GM18508 (cell line): Measurements from ENCODE around the gene ASPHD2.

ENCODE experiments used
- ATAC-seq: cut with Tn5 transposase; IDR thresholded peaks from one replicate; pipeline ENCODE4 v1.9.1; 2021; ENCODE audit warnings: moderate number of reproducible peaks; ENCODE audit not compliant: insufficient read depth, unreplicated experiment

The ASPHD2 gene

DNA sequence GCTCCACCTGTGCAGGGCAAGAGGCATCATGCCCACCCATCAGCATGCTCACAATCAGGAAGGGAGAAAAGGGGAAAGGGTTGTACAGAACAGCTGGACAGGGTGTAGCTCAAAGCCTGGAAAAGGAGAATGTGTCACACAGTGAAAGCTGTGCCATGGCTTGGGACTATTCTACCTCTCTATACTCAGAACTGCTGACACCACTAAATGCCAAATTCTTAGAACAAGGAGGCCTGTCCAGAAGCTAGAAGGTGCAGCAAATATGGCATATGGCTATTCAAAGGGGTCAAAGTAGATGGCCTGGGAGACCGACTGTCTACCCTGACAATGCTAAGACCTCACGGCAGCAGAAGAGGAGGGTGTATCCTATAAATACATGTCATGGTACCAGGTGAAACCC, 41.7 kb downstream of the ASPHD2 start:
- no peak for ATAC-seq

DNA sequence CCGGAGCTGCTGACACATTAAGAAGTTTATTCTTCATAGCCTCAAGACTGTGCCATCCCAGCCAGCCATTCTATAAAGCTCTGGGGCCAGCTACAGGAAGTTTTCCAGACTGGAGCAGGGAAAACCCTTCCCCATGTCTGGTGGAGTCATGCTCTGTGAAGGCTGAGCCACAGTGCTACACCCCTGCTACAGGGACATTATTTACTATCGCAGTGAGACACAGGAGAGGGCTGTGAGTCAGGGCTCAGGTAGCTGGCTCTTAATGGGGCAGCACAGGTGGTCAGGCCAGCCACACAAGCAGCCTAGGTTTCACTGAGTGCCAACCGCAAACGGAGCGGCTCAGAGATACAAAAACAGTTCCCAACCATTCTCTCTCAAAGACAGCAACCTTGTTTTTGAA, 42.5 kb downstream of the ASPHD2 start:
- ATAC-seq = no peak

DNA sequence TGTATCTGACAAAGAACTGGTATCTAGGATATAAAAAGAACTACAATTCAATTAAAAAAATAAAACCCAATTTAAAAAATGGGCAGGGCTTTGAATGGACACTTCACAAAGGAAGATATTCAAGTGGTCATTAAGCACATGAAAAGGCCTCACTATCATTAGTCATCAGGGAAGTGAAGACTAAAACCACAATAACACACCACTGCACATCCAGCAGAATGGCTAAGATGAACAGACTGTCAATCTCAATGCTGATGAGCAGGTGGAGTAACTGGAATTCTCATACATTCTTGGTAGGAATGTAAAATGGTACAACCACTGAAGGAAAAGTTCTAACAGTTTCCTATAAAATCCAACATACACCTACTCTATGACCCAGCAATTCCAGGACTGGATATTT, 45.6 kb downstream of the ASPHD2 start:
- ATAC-seq = no peak

DNA sequence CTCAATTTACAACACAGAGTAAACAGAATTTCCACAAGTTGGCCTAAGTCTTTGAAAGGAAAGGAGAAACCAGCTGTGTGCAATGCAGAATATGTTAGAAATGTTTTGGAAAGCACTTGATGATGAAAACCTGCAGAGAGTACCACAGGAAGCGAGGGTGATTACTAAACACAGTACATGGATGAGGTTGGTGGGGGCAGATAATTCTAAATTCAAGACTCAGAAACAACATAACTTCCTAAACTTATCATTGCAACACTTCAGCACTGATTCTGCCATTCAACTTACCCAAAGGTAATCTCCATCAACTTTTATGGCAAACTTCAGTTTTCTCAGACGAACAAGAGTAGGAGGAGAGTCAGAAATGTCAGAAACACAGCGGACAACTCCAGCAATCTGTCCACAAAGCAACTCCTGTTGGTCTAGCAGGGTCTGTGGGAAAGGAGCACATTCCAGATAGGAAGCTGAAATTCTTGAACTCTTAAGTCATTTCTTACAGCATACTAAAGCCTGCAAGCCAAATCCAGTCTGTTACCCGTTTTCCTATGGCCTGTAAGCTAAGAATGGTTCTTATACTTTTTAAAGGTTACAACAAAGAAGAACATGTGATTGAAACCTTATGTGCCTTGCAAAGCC, 47.8 kb downstream of the ASPHD2 start:
- no peak for ATAC-seq

DNA sequence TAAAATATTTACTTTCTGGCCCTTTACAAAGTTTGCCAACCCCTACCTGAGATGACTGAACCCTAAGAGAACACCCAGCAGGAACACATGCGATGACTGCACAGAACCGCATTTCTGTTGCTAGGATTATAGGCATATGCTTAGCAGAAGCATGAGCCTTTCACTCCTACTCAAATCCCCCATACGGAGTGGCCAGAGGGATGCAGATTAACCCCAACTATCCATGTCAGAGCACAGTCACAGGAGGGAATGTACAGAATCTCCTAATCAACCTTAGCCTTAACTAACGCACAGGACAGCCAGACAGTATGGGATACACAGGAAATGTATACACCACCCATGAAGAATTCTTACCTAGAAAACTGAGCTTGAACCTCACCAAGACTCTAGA, 48.3 kb downstream of the ASPHD2 start:
- ATAC-seq = no peak

DNA sequence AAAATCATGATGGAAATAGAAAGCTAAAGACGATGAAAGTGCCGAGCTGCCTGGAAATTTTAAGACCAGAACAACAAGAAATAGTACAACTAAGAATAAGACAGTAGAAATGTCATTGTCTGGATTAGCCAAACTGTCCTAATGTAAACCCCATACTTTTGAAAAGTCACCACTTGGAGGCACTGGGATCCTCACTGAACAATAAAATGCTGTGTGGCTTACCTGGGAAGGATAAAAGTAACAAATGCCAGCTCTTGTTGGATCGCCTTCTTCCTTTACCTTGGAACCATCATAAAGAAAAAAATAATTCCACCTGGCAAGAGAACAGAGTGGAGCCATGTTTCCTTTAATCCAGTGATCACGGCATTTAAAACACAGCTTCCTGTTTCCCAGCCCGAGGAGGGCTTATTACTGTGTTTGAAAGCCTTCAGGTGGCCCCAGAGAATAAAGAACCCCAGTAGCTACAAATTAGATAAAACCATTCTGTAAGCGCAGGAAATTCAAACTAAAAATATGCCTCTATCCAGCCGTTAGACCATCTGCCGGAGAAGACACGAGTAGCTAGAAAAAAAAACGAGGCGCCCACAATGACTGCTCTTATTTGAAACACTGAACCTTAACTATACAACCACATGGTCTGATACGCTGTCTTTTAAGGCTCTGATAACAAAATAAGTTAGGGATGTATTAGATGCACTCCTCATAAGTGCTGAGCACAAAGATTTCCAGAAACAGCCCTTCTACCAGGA, 50.2 kb downstream of the ASPHD2 start:
- no peak for ATAC-seq

DNA sequence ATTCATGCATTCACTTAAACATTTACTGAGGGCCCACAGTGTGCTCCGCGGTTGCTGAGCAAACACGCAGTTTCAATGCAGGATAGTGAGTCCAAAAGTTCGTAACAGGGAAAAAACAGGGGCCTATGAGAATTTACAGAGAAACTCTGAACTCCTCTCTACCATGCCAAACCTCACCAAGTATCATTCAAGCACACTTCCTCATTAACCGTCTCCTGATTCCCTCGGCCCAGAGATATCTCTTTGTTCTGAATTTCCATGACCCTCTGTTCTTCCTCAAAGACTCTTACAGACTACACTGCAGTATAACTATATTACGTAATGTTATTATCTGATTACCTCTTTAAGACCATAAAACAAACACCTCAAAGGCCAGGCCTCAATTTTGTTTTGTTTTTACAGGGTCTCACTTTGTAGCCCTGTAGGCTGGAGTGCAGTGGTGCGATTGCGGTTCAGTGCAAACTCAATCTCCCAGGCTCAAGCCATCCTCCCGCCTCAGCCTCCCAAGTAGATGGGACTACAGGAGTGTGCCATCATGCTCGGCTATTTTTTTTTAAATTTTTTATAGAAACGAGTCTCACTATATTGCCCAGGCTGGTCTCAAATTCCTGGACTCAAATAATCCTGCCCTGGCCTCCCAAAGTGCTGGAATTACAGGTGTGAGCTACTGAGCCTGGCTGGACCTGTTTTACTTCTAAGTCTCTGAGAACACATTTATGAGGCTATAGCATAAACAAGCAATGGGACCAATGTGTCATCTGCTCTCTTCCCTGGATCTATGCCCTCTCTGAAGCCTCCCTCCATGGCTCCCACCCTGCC, 50.9 kb downstream of the ASPHD2 start:
- ATAC-seq = no peak

DNA sequence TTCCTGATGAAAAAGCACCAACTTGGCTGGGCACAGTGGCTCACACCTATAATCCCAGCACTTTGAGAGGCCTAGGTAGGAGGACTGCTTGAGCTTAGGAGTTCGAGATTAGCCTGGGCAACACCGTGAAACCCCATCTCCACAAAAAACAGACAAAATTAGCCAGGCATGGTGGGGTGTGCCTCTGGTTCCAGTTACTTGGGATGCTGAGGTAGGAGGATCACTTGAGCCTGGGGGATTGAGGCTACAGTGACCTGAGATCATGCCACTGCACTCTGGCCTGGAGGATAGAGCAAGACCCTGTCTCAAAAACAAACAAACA, 51.5 kb downstream of the ASPHD2 start:
- no peak for ATAC-seq

DNA sequence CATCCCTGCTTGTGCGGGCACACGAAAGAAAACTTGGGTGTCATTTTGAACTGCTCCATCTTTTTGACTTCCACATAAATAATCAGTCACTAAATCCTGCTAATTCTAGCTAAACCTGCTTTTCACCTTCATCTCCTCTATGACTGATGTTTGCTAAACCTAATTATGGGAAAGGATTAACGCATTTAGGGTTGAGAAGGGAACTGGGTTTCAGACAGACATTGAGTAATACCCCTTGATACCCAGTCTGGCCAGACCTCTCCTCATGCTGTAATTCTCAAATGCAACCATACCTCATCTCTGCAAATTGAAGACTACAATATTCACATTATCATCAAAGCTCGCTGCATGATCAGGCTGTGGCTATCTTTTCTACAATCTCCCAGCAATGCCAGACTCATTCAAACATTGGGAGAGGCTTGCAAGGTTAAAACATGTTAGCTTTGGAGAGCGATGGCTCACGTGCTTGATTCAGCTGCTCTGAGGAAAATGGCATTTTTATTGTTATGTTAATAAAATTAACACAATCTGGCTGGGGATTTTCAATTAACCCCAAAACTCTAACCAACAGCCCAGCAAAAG, 52.1 kb downstream of the ASPHD2 start:
- ATAC-seq = no peak

DNA sequence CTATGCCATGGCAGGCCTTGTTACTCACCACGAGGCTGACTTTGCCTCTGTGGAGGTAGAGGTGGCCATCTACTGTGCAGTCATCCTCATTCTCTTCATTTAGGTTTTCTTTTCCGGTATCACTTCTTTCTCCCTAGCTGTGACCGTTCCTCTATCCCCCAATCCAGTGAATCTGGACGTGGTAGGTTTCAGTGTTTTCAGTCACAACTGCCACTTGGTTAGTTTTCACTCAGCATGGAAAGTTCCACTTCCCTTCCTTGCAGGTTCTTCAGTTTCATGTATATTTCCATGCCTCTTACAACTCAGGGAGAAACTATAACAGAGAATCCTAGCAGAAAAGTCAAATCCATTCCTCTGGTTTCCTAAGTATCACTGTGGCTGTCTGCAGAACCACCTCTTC, 52.6 kb downstream of the ASPHD2 start:
- no peak for ATAC-seq

DNA sequence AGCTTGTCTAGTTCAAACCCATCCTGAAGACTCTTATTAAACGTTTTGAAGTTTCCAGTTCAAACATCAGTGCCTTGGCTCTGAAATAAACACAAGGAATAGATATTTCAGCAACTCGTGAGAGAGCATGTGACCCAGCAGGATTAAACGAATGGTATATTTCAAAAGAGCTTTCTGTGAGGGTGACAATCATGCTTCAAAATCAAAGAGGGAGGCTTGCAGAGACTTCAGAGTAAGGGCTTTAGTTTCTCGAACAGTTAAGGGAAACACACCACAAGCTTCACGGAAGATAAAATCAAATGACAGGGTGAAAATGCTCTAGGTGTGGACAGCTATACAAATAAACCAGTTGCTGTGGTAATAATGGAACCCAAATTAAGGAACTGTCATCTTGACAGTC, 53.1 kb downstream of the ASPHD2 start:
- no peak for ATAC-seq

DNA sequence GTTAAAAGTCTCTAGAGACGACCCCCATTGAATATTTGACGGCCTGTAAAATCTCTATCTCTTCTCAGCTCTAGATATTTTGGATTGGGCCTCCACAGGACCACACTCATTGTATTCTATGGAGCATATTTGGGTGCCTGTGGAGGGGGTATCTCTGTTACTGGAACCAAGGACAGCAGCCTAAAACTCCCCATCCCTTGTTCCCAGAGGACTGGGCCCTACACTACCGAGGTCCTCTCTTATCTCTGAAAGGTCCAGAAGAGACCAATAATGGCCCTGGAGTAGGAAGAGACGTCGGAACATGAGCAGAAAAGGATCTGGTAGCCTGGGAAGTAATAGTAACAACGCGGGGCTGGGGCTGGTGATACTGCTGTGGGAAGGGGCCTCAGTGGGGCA, 54.0 kb downstream of the ASPHD2 start:
- ATAC-seq = no peak

DNA sequence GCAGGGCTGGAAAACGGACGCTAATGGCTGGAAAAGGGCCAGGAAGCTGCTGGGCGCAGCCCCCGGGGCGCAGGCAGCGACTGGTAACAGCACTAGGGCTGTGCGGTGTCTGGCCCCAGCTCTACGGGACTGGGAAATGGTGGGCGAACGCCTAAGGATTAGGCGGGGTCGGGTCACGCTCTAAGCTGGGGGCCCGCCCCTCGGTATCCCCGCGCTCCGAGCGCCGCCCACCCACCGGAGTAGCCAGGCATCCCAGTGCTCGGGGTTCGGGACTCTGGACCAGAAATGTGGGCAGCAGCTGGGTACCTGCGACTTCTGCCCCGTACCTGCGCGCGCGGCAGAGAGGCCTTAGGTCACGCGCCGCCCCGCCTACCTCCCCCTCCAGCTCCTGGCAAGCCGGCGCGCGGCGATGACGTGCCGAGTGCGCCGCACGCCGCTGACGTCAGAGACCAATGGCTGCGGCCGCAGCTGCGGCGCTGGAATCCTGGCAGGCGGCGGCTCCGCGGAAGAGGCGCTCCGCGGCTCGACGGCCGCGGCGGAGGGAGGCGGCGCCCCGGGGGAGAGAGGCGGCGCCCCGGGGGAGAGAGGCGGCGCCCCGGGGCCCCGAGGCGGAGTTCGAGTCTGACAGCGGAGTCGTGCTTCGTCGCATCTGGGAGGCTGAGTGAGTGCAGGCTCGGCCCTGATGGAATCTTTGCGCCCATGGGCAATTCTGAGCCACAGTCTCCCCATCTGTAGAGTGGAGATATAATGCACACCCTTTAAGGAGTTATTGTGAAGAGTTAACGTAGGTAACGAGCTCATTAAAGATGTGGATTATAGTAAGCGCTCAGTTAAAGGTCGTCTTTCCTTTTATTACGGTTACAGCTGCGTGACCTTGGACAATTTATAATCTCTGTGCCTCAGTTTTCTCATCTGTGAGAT, 54.6 kb downstream of the ASPHD2 start, which contains the start of the genes HPS4 and SRRD:
Gene HPS4, minus strand, starts transcription at position 345 of the 921 bp plus-strand sequence. CDS start 2,021 bp downstream, outside the sequence.
Gene SRRD, plus strand, starts transcription at position 439 of the 921 bp plus-strand sequence. Its CDS starts 14 bp downstream, at position 453.
- no peak for ATAC-seq

DNA sequence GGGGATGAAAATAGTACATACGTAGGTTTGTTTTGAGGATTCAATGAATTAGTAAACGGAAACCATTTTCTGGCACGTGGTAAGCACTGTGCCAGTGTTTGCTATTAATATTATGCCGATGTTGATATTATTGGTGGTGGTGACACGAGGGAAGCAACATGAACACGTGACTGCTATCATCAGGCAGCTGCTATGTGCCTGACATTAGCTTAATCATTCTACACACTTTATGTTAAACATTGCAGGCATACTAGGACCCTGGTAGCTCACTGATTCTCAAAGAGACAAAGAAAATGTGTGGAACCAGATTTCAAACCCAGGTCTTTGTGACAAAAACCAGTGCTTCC, 55.3 kb downstream of the ASPHD2 start:
- ATAC-seq = no peak

DNA sequence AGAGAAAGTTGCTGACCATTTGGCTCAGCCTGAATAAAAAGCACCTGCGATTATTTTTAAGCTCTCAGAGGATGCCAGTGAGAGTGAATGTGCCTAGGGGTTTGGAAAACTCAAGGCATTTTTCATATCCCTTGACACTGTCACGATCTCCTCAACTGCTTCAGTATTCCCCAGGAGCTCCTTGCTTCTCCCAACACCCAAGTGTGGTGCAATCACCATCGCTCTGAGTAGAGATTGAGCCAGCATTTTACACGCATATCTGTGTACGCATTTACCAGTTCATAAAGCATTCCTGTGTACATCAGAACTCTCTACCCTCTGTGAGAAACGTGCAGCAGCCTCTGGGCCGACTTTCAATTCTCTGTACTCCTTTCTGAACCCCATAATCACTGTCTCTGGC, 56.0 kb downstream of the ASPHD2 start:
- ATAC-seq = no peak

DNA sequence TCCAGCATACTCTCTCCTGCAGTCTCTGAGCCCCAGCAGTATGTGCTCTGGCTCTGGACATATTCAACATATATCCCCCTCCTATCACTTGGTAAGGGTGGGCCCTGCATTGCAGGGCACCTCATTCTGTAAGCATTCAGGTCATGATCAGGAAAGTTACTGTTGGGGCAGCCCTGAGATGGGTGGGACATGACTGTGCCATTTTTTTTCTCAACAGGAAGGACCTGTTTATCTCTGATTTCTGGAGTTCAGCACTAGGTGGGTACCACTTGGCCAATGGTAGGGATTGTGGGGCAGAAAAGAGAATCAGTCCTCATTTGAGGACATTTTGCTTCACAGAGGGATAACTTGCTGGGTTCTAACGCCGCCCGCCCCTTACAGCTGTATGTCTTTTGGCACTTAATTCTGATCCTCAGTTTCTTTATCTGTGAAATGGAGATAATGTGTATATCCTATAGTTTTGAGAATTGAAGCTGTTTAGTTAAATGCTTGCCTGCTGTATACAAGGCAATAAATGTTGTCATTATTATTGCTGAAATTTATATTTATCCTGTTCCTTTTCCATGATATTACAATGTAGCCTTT, 56.8 kb downstream of the ASPHD2 start:
- no peak for ATAC-seq

DNA sequence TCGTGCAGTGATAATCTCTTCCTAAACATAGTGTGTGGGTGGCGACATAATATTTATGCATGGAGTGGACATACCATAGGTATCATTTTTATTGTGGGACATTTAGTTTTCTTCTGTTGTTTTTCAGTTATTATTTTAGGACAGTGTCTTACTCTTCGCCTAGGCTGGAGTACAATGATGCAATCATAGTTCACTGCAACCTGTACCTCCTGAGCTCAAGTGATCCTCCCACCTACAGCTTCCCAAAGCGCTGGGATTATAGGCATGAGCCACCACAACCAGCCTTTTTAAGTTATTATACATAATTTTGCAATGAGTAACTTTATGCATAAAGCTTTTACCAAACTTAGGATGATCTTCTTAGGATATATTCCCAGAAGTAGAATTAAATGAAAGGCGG, 57.3 kb downstream of the ASPHD2 start:
- no peak for ATAC-seq

DNA sequence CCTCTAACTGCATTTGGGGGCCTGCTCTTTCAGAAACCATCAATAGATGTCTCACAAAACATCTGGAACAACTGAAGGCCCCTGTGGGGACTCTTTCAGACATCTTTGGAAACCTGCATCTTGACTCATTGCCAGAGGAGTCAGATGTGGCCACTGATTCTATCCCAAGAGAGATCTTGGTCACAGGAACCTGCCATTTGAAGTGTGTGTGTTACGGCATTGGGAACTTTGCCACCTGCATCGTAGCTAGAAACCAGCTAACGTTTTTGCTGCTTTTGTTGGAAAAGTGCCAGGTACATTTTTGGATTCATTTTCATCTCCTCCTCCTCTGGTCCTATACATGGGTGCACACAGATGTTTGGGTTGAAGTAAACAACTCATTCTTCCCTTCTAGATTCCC, 58.9 kb downstream of the ASPHD2 start:
- no peak for ATAC-seq

DNA sequence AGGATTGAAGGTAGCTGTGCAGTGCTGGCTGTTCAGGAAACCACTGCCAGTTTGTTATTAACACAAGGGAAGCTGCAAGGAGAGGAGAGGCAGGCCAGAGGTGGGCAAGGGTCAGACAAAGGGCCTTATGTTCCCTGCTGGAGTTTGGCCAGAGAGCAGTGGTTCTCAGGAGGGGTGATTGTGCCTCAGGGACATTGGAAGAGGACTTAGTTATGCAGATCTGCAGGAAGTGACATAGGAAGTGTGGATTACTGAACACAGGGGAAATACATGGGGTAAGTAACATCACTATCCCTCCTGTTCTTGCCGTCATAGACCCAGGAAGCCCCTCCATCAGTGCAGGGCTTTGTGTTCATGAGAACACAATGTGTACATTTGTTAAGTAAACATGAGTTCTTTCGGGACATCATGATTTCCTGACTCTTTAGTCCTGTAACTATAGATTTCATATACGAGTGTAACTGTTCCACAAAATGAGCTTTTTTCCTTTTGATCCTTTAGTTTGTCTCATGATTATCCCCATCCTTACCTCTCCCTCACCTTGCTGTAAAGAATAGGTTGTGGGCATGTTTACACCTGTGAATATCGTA, 60.5 kb downstream of the ASPHD2 start:
- ATAC-seq = no peak
